Karpas-422 (cell line): Measurements from ENCODE around the gene NGEF. TPM values are rescaled to one million over a fixed set of nuclear protein-coding genes. Genes with fewer than 3 reads are reported as not detected.
"Not testable (repeated sequence)": the region's sequence is repeated elsewhere in the genome, so short reads cannot be mapped to it uniquely, and the experiment has no call there.

Experiments
- DNase-seq: peaks from one replicate; pipeline ENCODE4 v3.0.0-alpha.2; 2015
- H2AFZ ChIP-seq: fragments of 200-600 bp; sonication (generic); 2 replicates; pipeline ENCODE4 v1.6.1; 2014; ENCODE audit warnings: antibody characterized with exemption, low read length, mixed read lengths
- H3K27ac ChIP-seq: fragments of 200-600 bp; sonication (generic); 2 replicates; pipeline ENCODE4 v1.5.1; 2014; ENCODE audit warnings: mild to moderate bottlenecking, low read length, moderate library complexity
- H3K27me3 ChIP-seq: fragments of 200-600 bp; sonication (generic); 2 replicates; pipeline ENCODE4 v1.6.1; 2014; ENCODE audit warnings: low read length, mixed read lengths
- H3K36me3 ChIP-seq: fragments of 200-600 bp; sonication (generic); 2 replicates; pipeline ENCODE4 v1.6.1; 2014; ENCODE audit warnings: low read length, mixed read lengths; ENCODE audit not compliant: insufficient read depth
- H3K4me1 ChIP-seq: fragments of 200-600 bp; sonication (generic); 2 replicates; pipeline ENCODE4 v1.6.1; 2014; ENCODE audit warnings: mild to moderate bottlenecking, low read length, mixed read lengths
- H3K4me2 ChIP-seq: fragments of 200-600 bp; sonication (generic); 2 replicates; pipeline ENCODE4 v1.6.1; 2014; ENCODE audit warnings: low read length, low read depth, mild to moderate bottlenecking; ENCODE audit not compliant: poor library complexity, severe bottlenecking
- H3K4me3 ChIP-seq: fragments of 200-600 bp; sonication (generic); 2 replicates; pipeline ENCODE4 v1.5.1; 2014; ENCODE audit warnings: mild to moderate bottlenecking, antibody characterized with exemption, low read length, mixed read lengths
- H3K79me2 ChIP-seq: fragments of 200-600 bp; sonication (generic); 2 replicates; pipeline ENCODE4 v1.6.1; 2014; ENCODE audit warnings: mild to moderate bottlenecking, low read length, mixed read lengths
- H3K9ac ChIP-seq: fragments of 200-600 bp; sonication (generic); 2 replicates; pipeline ENCODE4 v1.6.0; 2014; ENCODE audit warnings: low read length
- H3K9me2 ChIP-seq: fragments of 200-600 bp; sonication (generic), shearing (Covaris generic); replicated peaks from 2 replicates; pipeline ENCODE4 v1.6.0; 2014; ENCODE audit warnings: mild to moderate bottlenecking, low read length, moderate library complexity; ENCODE audit not compliant: insufficient read depth
- H3K9me3 ChIP-seq: fragments of 300-700, 200-600 bp; sonication (generic); 2 replicates; pipeline ENCODE4 v1.6.1; 2014; ENCODE audit warnings: low read length, mixed read lengths
- H4K20me1 ChIP-seq: fragments of 200-600 bp; sonication (generic); 2 replicates; pipeline ENCODE4 v1.6.1; 2014; ENCODE audit warnings: mild to moderate bottlenecking, antibody characterized with exemption, low read length, low read depth; ENCODE audit not compliant: insufficient read depth
- total RNA-seq: library from RNA; depleted of rRNA; stranded (reverse); fragments of >200 nt; shearing (Covaris generic); gene quantifications from 2 replicates; pipeline ENCODE4 v1.2.3, GENCODE V29; 2014; ENCODE audit warnings: low replicate concordance

Gene NGEF
- total RNA-seq, 1 experiment from 2014 or later, result not detected

- no peak for DNase-seq
- H3K79me2 ChIP-seq, result peaks cover 36% of the 10 kb centered on the region
- H3K27ac ChIP-seq, result peak overlapping the region; percentile 98
- no peaks in the 10 kb centered on the region for H3K9me3 ChIP-seq
- H4K20me1 ChIP-seq, result peaks cover 28% of the 10 kb centered on the region
- peaks cover 4% of the 10 kb centered on the region for H3K36me3 ChIP-seq
- H3K9ac ChIP-seq, result peak overlapping the region; percentile 90
- H3K27me3 ChIP-seq, result no peaks in the 10 kb centered on the region
- peak overlapping the region; percentile 83; the same call in 1 of the 2 replicates for H3K4me3 ChIP-seq
- H3K4me1 ChIP-seq, result peaks cover 43% of the 10 kb centered on the region
- H3K4me2 ChIP-seq, result peak overlapping the region; percentile 100
- no peaks in the 10 kb centered on the region for H3K9me2 ChIP-seq
- H2AFZ ChIP-seq, result no peak overlapping the region; the same call in 1 of the 2 replicates
These were observed 45.9 kb upstream of the NGEF start for GRCh38 chr2:233058717-233059546.

- peaks cover 11% of the 10 kb centered on the region for H4K20me1 ChIP-seq
- H3K79me2 ChIP-seq, result peaks cover 17% of the 10 kb centered on the region
- no peak overlapping the region for H3K4me3 ChIP-seq
- H3K27me3 ChIP-seq, result no peaks in the 10 kb centered on the region
- H2AFZ ChIP-seq, result no peak overlapping the region
- no peak for DNase-seq
- H3K4me2 ChIP-seq, result no peak overlapping the region
- H3K36me3 ChIP-seq, result no peaks in the 10 kb centered on the region
- H3K9me2 ChIP-seq, result no peaks in the 10 kb centered on the region
- H3K9me3 ChIP-seq, result no peaks in the 10 kb centered on the region
- H3K27ac ChIP-seq, result no peak overlapping the region
- peaks cover 27% of the 10 kb centered on the region for H3K4me1 ChIP-seq
- no peak overlapping the region for H3K9ac ChIP-seq
These were observed 44.0 kb upstream of the NGEF start for GRCh38 chr2:233056961-233057605.

- H3K9me2 ChIP-seq, result no peaks in the 10 kb centered on the region
- peaks cover under 1% of the 10 kb centered on the region for H3K79me2 ChIP-seq
- H4K20me1 ChIP-seq, result no peaks in the 10 kb centered on the region
- no peak overlapping the region for H3K4me2 ChIP-seq
- no peak overlapping the region for H2AFZ ChIP-seq
- peaks cover 18% of the 10 kb centered on the region for H3K4me1 ChIP-seq
- H3K9ac ChIP-seq, result no peak overlapping the region
- no peak overlapping the region for H3K27ac ChIP-seq
- no peaks in the 10 kb centered on the region for H3K27me3 ChIP-seq
- DNase-seq, result no peak
- H3K4me3 ChIP-seq, result no peak overlapping the region
- H3K36me3 ChIP-seq, result no peaks in the 10 kb centered on the region
- no peaks in the 10 kb centered on the region for H3K9me3 ChIP-seq
These were observed 42.3 kb upstream of the NGEF start for GRCh38 chr2:233055362-233055761.

GRCh38 chr2:233053928-233054784 is 41.1 kb upstream of the NGEF start:
- H3K4me3 ChIP-seq, result peak overlapping the region; percentile 19; the same call in 1 of the 2 replicates
- no peak overlapping the region for H3K9ac ChIP-seq
- H3K27ac ChIP-seq, result no peak overlapping the region
- no peaks in the 10 kb centered on the region for H3K9me2 ChIP-seq
- DNase-seq, result peak; percentile 85
- H3K27me3 ChIP-seq, result no peaks in the 10 kb centered on the region
- no peaks in the 10 kb centered on the region for H3K79me2 ChIP-seq
- no peaks in the 10 kb centered on the region for H3K9me3 ChIP-seq
- no peak overlapping the region; the same call in 1 of the 2 replicates for H2AFZ ChIP-seq
- H3K4me2 ChIP-seq, result peak overlapping the region; percentile 51
- no peaks in the 10 kb centered on the region for H4K20me1 ChIP-seq
- no peaks in the 10 kb centered on the region for H3K36me3 ChIP-seq
- peaks cover 9% of the 10 kb centered on the region for H3K4me1 ChIP-seq

GRCh38 chr2:233052517-233052916 is 39.5 kb upstream of the NGEF start:
- H3K79me2 ChIP-seq, H3K27me3 ChIP-seq, H3K27ac ChIP-seq, H3K9me3 ChIP-seq, H3K4me2 ChIP-seq, H2AFZ ChIP-seq, H3K9ac ChIP-seq, H4K20me1 ChIP-seq, DNase-seq, H3K9me2 ChIP-seq, H3K36me3 ChIP-seq, H3K4me3 ChIP-seq: not testable (repeated sequence)
- peaks cover 11% of the 10 kb centered on the region for H3K4me1 ChIP-seq

GRCh38 chr2:233051241-233052149 is 38.4 kb upstream of the NGEF start:
- Histone ChIP-seq H3K27me3 (no peaks in the 10 kb centered on the region), H3K9ac (no peak overlapping the region), H3K79me2 (no peaks in the 10 kb centered on the region), H3K4me2 (no peak overlapping the region), H3K4me1 (peaks cover 13% of the 10 kb centered on the region), H2AFZ (no peak overlapping the region), H3K36me3 (no peaks in the 10 kb centered on the region), H4K20me1 (no peaks in the 10 kb centered on the region), H3K4me3 (no peak overlapping the region), H3K9me2 (no peaks in the 10 kb centered on the region), H3K9me3 (no peaks in the 10 kb centered on the region), H3K27ac (no peak overlapping the region)
- DNase-seq, result no peak

GRCh38 chr2:233049194-233049761 is 36.2 kb upstream of the NGEF start:
- Histone ChIP-seq H3K9ac (no peak overlapping the region), H3K9me3 (no peaks in the 10 kb centered on the region), H4K20me1 (no peaks in the 10 kb centered on the region), H3K9me2 (no peaks in the 10 kb centered on the region), H3K79me2 (no peaks in the 10 kb centered on the region), H2AFZ (no peak overlapping the region), H3K4me1 (peaks cover 12% of the 10 kb centered on the region), H3K4me2 (no peak overlapping the region), H3K27me3 (no peaks in the 10 kb centered on the region), H3K36me3 (no peaks in the 10 kb centered on the region), H3K4me3 (no peak overlapping the region), H3K27ac (no peak overlapping the region)
- peak; percentile 45 for DNase-seq
